Loucy (cell line): ENCODE data around the gene BTBD7.

ENCODE experiments used
- H2AFZ ChIP-seq: fragments of 200-600 bp; sonication (generic); 2 replicates; pipeline ENCODE4 v1.6.0; 2016; ENCODE audit warnings: antibody characterized with exemption, mild to moderate bottlenecking, low read length, moderate library complexity
- H3F3A ChIP-seq: fragments of 200-600 bp; 2 replicates; pipeline ENCODE4 v1.6.0; 2016; ENCODE audit warnings: antibody characterized with exemption, low read depth, mild to moderate bottlenecking
- H3K27me3 ChIP-seq: fragments of 200-600 bp; sonication (generic); 2 replicates; pipeline ENCODE4 v1.6.1; 2014; ENCODE audit warnings: low read length, mild to moderate bottlenecking; ENCODE audit not compliant: insufficient read depth, poor library complexity, severe bottlenecking
- H3K36me3 ChIP-seq: fragments of 200-600 bp; sonication (generic); 2 replicates; pipeline ENCODE4 v1.6.1; 2016; ENCODE audit warnings: low read length; ENCODE audit not compliant: insufficient read depth
- H3K4me1 ChIP-seq: fragments of 200-600 bp; sonication (generic); 2 replicates; pipeline ENCODE4 v1.5.1; 2014; ENCODE audit warnings: low read length, mild to moderate bottlenecking; ENCODE audit not compliant: insufficient read depth, poor library complexity, severe bottlenecking
- H3K4me2 ChIP-seq: fragments of 200-600 bp; sonication (generic); 2 replicates; pipeline ENCODE4 v1.6.0; 2014; ENCODE audit warnings: antibody characterized with exemption, low read length, low read depth, mild to moderate bottlenecking; ENCODE audit not compliant: poor library complexity, severe bottlenecking
- H3K4me3 ChIP-seq: fragments of 200-600 bp; sonication (generic); 2 replicates; pipeline ENCODE4 v1.5.1; 2014; ENCODE audit warnings: low read length, mild to moderate bottlenecking, mixed read lengths; ENCODE audit not compliant: poor library complexity, severe bottlenecking
- H3K79me2 ChIP-seq: fragments of 200-600 bp; sonication (generic); 2 replicates; pipeline ENCODE4 v1.6.1; 2014; ENCODE audit warnings: low read length; ENCODE audit not compliant: insufficient read depth
- H3K9ac ChIP-seq: fragments of 200-600 bp; sonication (generic); 2 replicates; pipeline ENCODE4 v1.6.0; 2014; ENCODE audit warnings: mild to moderate bottlenecking, low read depth, low read length, moderate library complexity; ENCODE audit not compliant: poor library complexity, severe bottlenecking
- H3K9me2 ChIP-seq: fragments of 200-600 bp; sonication (generic); replicated peaks from 2 replicates; pipeline ENCODE4 v1.6.1; 2016; ENCODE audit warnings: low read depth, low read length, mixed read lengths
- H3K9me3 ChIP-seq: fragments of 200-600 bp; sonication (generic); 2 replicates; pipeline ENCODE4 v1.6.1; 2014; ENCODE audit warnings: mild to moderate bottlenecking, antibody characterized with exemption, low read length, low read depth; ENCODE audit not compliant: insufficient read depth
- H4K20me1 ChIP-seq: fragments of 200-600 bp; sonication (generic); 2 replicates; pipeline ENCODE4 v1.6.0; 2014; ENCODE audit warnings: antibody characterized with exemption, low read length, mild to moderate bottlenecking; ENCODE audit not compliant: insufficient read depth, poor library complexity, severe bottlenecking
- CTCF ChIP-seq: fragments of 200-600 bp; sonication (generic); conservative IDR thresholded peaks from 2 replicates; pipeline ENCODE4 v1.5.1; 2014; ENCODE audit warnings: mild to moderate bottlenecking, antibody characterized with exemption, low read length
- EZH2phosphoT487 ChIP-seq: fragments of 200-600 bp; IDR thresholded peaks from 2 replicates; pipeline ENCODE4 v1.6.1; 2018; ENCODE audit warnings: antibody characterized with exemption, mild to moderate bottlenecking, moderate library complexity, borderline replicate concordance

BTBD7 gene

GRCh38 chr14:93271111-93271510 is 61.7 kb downstream of the BTBD7 start:
- Histone ChIP-seq H3K4me3 (no peak overlapping the region), H3K4me2 (no peak overlapping the region), H3K4me1 (no peaks in the 10 kb centered on the region), H4K20me1 (peaks cover 10% of the 10 kb centered on the region), H3K9me3 (no peaks in the 10 kb centered on the region), H3K9ac (no peak overlapping the region), H3F3A (no peaks in the 10 kb centered on the region), H3K9me2 (no peaks in the 10 kb centered on the region), H3K79me2 (peaks cover 55% of the 10 kb centered on the region), H3K27me3 (no peaks in the 10 kb centered on the region), H2AFZ (no peak overlapping the region), H3K36me3 (peaks cover 18% of the 10 kb centered on the region; the same call in 1 of the 2 replicates)
- TF ChIP-seq EZH2phosphoT487 (no peak), CTCF (no peak)

- Histone ChIP-seq H4K20me1 (peaks cover 10% of the 10 kb centered on the region), H3K4me1 (no peaks in the 10 kb centered on the region), H3K27me3 (no peaks in the 10 kb centered on the region), H3K36me3 (peaks cover 13% of the 10 kb centered on the region; the same call in 1 of the 2 replicates), H3K79me2 (peaks cover 58% of the 10 kb centered on the region), H3K4me3 (no peak overlapping the region), H3K4me2 (no peak overlapping the region), H3K9me2 (no peaks in the 10 kb centered on the region), H3K9me3 (no peaks in the 10 kb centered on the region), H3F3A (no peaks in the 10 kb centered on the region), H2AFZ (no peak overlapping the region), H3K9ac (no peak overlapping the region)
- TF ChIP-seq EZH2phosphoT487, result no peak
- no peak for TF ChIP-seq CTCF
These were observed 63.3 kb downstream of the BTBD7 start for GRCh38 chr14:93269341-93270068.

DNA sequence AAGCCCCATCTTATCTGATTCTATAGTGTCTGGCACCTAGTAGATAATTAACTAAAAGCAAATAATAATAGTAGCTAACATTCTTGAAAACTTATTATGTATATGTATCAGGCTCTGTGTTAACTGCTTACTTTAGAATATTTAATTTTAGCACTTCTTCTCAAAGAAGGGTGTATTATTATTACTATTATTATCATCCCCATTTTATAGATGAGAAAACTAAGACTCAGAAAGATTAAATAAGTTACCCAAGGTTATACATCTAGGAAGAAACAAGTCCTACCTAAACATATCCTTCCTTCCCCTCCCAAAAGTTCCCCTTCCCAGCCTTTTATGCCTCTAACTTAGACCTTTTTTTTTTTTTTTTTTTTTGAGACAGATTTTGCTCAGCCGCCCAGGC is 64.4 kb downstream of the BTBD7 start:
- H3F3A ChIP-seq, result no peaks in the 10 kb centered on the region
- H4K20me1 ChIP-seq, result peaks cover 10% of the 10 kb centered on the region
- H3K9ac ChIP-seq, result no peak overlapping the region
- no peaks in the 10 kb centered on the region for H3K4me1 ChIP-seq
- H3K9me2 ChIP-seq, result no peaks in the 10 kb centered on the region
- peaks cover 58% of the 10 kb centered on the region for H3K79me2 ChIP-seq
- TF ChIP-seq CTCF (no peak), EZH2phosphoT487 (no peak)
- H3K27me3 ChIP-seq, result no peaks in the 10 kb centered on the region
- no peak overlapping the region for H3K4me3 ChIP-seq
- H3K9me3 ChIP-seq, result no peaks in the 10 kb centered on the region
- H3K36me3 ChIP-seq, result peaks cover 15% of the 10 kb centered on the region; the same call in 1 of the 2 replicates
- H2AFZ ChIP-seq, result no peak overlapping the region
- H3K4me2 ChIP-seq, result no peak overlapping the region
